ENCODE measurements around the gene PER1.

GRCh38 chr17:8121407-8121680 lies 30.9 kb downstream of the PER1 start:
- no peak for TF ChIP-seq CTCF (conservative IDR thresholded peaks at IDR 0.05; ENCODE audit: low read length)
- no peak for TF ChIP-seq EZH2phosphoT487 (IDR thresholded peaks at IDR 0.05; ENCODE audit: borderline replicate concordance, low read depth, low read length)
